Fibroblast of skin of left quadriceps (primary cell): ENCODE data around the gene KRTAP21-1.
"Not testable (repeated sequence)": the region's sequence is repeated elsewhere in the genome, so short reads cannot be mapped to it uniquely, and the experiment has no call there.

Experiments used
- DNase-seq, 2 experiments: peaks; one replicate each; pipeline ENCODE4 v3.0.0-alpha.2; 2013; ENCODE audit warnings: low read depth in 2 of 2

KRTAP21-1 gene

GRCh38 chr21:30755328-30755727 is at the start of gene KRTAP21-1:
KRTAP21-1 (minus strand) TSS chr21:30755428; CDS start chr21:30755378, 50 bp downstream.
- not testable (repeated sequence) for DNase-seq

- no peak for DNase-seq
Observed at GRCh38 chr21:30800605-30801004, 45.4 kb upstream of the KRTAP21-1 start.

- no peak for DNase-seq
Observed at GRCh38 chr21:30793581-30794314, 38.5 kb upstream of the KRTAP21-1 start.

- DNase-seq: no peak
Observed at GRCh38 chr21:30779249-30779648, 24.0 kb upstream of the KRTAP21-1 start.

- no peak for DNase-seq
Observed at GRCh38 chr21:30769724-30770431, 14.7 kb upstream of the KRTAP21-1 start.

GRCh38 chr21:30760776-30761175 is 5.5 kb upstream of the KRTAP21-1 start:
- DNase-seq: no peak

GRCh38 chr21:30758306-30758705 is 3.1 kb upstream of the KRTAP21-1 start:
- no peak for DNase-seq

GRCh38 chr21:30747159-30747558 is 8.1 kb downstream of the KRTAP21-1 start, which contains the start of gene KRTAP21-2:
KRTAP21-2 (minus strand) TSS chr21:30747259; CDS start chr21:30747202, 57 bp downstream.
- no peak for DNase-seq

- no peak for DNase-seq
Observed at GRCh38 chr21:30740462-30740861, 14.8 kb downstream of the KRTAP21-1 start.

- DNase-seq: no peak
Observed at GRCh38 chr21:30733026-30733425, 22.2 kb downstream of the KRTAP21-1 start.

GRCh38 chr21:30726726-30727125 is 28.5 kb downstream of the KRTAP21-1 start:
- no peak for DNase-seq

GRCh38 chr21:30719401-30719800 is 35.8 kb downstream of the KRTAP21-1 start:
- DNase-seq: no peak

- peak; percentile 52 to 60 for DNase-seq
Observed at GRCh38 chr21:30718239-30718909, 36.9 kb downstream of the KRTAP21-1 start, which contains the start of gene KRTAP21-3. KRTAP21-3 (minus strand) TSS chr21:30718777; CDS start chr21:30718759, 18 bp downstream.

- DNase-seq: no peak
Observed at GRCh38 chr21:30717105-30717504, 38.1 kb downstream of the KRTAP21-1 start.

- DNase-seq: no peak
Observed at GRCh38 chr21:30714946-30715345, 40.3 kb downstream of the KRTAP21-1 start.

- no peak for DNase-seq
Observed at GRCh38 chr21:30714456-30714855, 40.8 kb downstream of the KRTAP21-1 start.

- DNase-seq: peak; percentile 23 to 29
Observed at GRCh38 chr21:30713766-30714165, 41.5 kb downstream of the KRTAP21-1 start.

GRCh38 chr21:30710499-30710898 is 44.7 kb downstream of the KRTAP21-1 start:
- DNase-seq: no peak

- DNase-seq: no peak
Observed at GRCh38 chr21:30707409-30707808, 47.8 kb downstream of the KRTAP21-1 start.
